ENCODE measurements around the gene TTPAL. TPM values are rescaled to one million over a fixed set of nuclear protein-coding genes. Genes with fewer than 3 reads are reported as not detected.
A peak's percentile ranks its signal among the peaks of the same experiment; 100 is the strongest.

The TTPAL gene
- total and polyA plus RNA-seq, 10 of the 15 experiments (the other 5 are each of a cell fraction or from before 2014, with no cell fraction given) = 4.0 to 24.0 (median 9.3) TPM

DNA sequence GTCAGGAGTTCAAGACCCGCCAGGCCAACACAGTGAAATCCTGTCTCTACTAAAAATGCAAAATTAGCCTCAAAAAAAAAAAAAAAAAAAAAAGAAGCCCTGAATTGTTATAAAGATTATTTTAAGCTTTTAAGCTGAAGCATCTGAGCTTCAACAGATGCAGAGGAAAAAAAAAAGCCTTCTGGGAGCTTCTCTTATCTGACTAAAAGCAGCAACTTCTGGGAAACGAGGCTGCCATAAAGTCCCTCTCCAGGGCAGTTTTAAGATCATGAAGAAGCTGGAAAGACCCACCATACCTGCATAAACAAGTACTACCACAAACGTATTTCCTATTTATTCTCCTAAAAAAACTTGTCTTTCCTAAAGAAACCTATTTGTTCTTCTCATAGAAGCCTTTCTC is 42.6 kb downstream of the TTPAL start (continued):
- TF ChIP-seq SREBF2 (IDR thresholded peaks at IDR 0.05; ENCODE audit: low read length) = no peak

DNA sequence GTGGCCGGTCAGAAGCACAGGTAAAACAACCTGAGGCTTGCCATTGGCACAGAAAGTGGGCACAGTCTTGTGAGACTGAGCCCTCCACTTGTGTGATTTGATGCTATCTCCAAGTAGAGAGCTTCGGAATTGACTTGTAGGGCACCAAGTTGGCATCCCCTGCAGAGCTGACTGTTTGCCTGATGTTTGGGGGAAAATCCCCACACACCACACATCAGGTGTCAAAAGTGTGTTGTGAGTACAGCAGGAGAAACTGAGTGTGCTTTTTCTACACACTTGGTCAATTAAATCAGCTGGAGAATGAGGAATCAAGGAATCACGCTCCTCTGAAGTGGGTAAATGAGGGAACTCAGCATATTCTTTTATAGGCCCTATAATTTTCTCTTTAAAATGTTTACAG is 45.2 kb downstream of the TTPAL start:
- intact Hi-C loops (cut with micrococcal nuclease; ENCODE audit: unreplicated experiment) = loop anchor here (5.0 kb wide), 1 partner anchor 86 kb away; no protein-coding TSS in a partner anchor
- CTCF ChIA-PET = interaction anchor here (0.7 to 3.3 kb wide), 14 partner anchors 9 to 310 kb away, joined by 3 to 15 read pairs (median 4); partner anchors contain the start of genes OSER1 and TTPAL
- no peak for FAIRE-seq

More for the DNA sequence above, 45.2 kb downstream of the TTPAL start:
- ChIA-PET SMC1A (ENCODE audit: uncharacterized antibody, unreplicated experiment) (interaction anchor here (1.0 to 2.3 kb wide), 11 partner anchors 13 to 574 kb away, joined by 3 to 8 read pairs (median 5); partner anchors contain the start of gene TTPAL), POLR2A (interaction anchor here (0.6 to 2.7 kb wide), 3 partner anchors 11 to 71 kb away, joined by 3 to 12 read pairs (median 9); partner anchors contain the start of gene TTPAL), RAD21 (ENCODE audit: unreplicated experiment) (interaction anchor here (1.4 to 1.8 kb wide), 4 partner anchors 46 to 97 kb away, joined by 3 to 7 read pairs (median 4); no protein-coding TSS in a partner anchor)
- peak overlapping the region; percentile 94 for H3K4me3 ChIP-seq
- peaks cover 7% of the 10 kb centered on the region; the same call in 1 of the 2 replicates for H3K4me1 ChIP-seq (ENCODE audit: control insufficient read depth, insufficient read depth, low read length)
- DNase-seq (ENCODE audit: low read depth, low spot score) (no peak), ATAC-seq (no peak)
- H3K27me3 ChIP-seq (replicated peaks in 1 of 2; ENCODE audit: control insufficient read depth in 2 of 2, insufficient read depth in 2 of 2, low read length in 1 of 2) = no peaks in the 10 kb centered on the region
- H4K20me1 ChIP-seq (ENCODE audit: control insufficient read depth, insufficient read depth) = no peaks in the 10 kb centered on the region
- no peaks in the 10 kb centered on the region for H3K36me3 ChIP-seq (ENCODE audit: control insufficient read depth in 2 of 2, insufficient read depth in 2 of 2, low read length in 1 of 2)
- 76% methylated on average over 3 of the region's 3 CpGs for WGBS (ENCODE audit: insufficient coverage, insufficient replicate concordance, low lambda C conversion rate, missing lambda C conversion rate)
- H3K9ac ChIP-seq (ENCODE audit: control insufficient read depth, insufficient read depth, low read length) = peak overlapping the region; percentile 95
- H2AFZ ChIP-seq (ENCODE audit: control insufficient read depth, low read depth, low read length) = no peak overlapping the region
- H3K9me3 ChIP-seq (replicated peaks; ENCODE audit: control insufficient read depth, insufficient read depth, low read length) = no peaks in the 10 kb centered on the region
- TF ChIP-seq, protein P1, sequence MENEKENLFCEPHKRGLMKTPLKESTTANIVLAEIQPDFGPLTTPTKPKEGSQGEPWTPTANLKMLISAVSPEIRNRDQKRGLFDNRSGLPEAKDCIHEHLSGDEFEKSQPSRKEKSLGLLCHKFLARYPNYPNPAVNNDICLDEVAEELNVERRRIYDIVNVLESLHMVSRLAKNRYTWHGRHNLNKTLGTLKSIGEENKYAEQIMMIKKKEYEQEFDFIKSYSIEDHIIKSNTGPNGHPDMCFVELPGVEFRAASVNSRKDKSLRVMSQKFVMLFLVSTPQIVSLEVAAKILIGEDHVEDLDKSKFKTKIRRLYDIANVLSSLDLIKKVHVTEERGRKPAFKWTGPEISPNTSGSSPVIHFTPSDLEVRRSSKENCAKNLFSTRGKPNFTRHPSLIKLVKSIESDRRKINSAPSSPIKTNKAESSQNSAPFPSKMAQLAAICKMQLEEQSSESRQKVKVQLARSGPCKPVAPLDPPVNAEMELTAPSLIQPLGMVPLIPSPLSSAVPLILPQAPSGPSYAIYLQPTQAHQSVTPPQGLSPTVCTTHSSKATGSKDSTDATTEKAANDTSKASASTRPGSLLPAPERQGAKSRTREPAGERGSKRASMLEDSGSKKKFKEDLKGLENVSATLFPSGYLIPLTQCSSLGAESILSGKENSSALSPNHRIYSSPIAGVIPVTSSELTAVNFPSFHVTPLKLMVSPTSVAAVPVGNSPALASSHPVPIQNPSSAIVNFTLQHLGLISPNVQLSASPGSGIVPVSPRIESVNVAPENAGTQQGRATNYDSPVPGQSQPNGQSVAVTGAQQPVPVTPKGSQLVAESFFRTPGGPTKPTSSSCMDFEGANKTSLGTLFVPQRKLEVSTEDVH (IDR thresholded peaks at IDR 0.05; ENCODE audit: low read depth, partially characterized antibody) = no peak
- TF ChIP-seq NR2F1 (conservative IDR thresholded peaks at IDR 0.05) = no peak
- in situ Hi-C loops (cut with MboI) = no loop called here
- peak overlapping the region; percentile 85 for H3K4me2 ChIP-seq (ENCODE audit: control insufficient read depth, insufficient read depth)
- H3K27ac ChIP-seq (ENCODE audit: control insufficient read depth, insufficient read depth) = peak overlapping the region; percentile 93
- BruUV-seq (replicated peaks) = no TSS peak
- H3K79me2 ChIP-seq (ENCODE audit: control insufficient read depth, insufficient read depth, low read length) = peaks cover 48% of the 10 kb centered on the region

Data from GM12878 (cell line).